OCI-LY7 (cell line): ENCODE data around the gene IL17RD. TPM values are rescaled to one million over a fixed set of nuclear protein-coding genes. Genes with fewer than 3 reads are reported as not detected.

ENCODE experiments used
- BruUV-seq: library from RNA; stranded (reverse); fragments of 400-500 nt; replicated peaks from 2 replicates; lab custom pipeline; 2021; lab: Mats Ljungman, UMichigan
- CTCF ChIA-PET: fragments of 300-600 bp; sonication (Branson Sonifier 250); formaldehyde crosslinking; loops from one replicate; lab custom pipeline; 2022; ENCODE audit warnings: antibody characterized with exemption; ENCODE audit not compliant: unreplicated experiment; lab: Charles Lee
- POLR2A ChIA-PET: fragments of 300-600 bp; sonication (Branson Sonifier 250); formaldehyde crosslinking; loops from one replicate; lab custom pipeline; 2022; ENCODE audit warnings: antibody characterized with exemption; lab: Charles Lee
- DNase-seq: peaks from one replicate; pipeline ENCODE4 v3.0.0-alpha.2; 2015; ENCODE audit warnings: low spot score
- H2AFZ ChIP-seq: fragments of 200-600 bp; sonication (generic), shearing (Covaris generic); 2 replicates; pipeline ENCODE4 v1.6.1; 2014; ENCODE audit warnings: mild to moderate bottlenecking, antibody characterized with exemption, low read length, moderate library complexity
- H3K27ac ChIP-seq: fragments of 200-600 bp; sonication (generic); 2 replicates; pipeline ENCODE4 v1.5.1; 2014; ENCODE audit warnings: mixed run types, low read depth, mild to moderate bottlenecking, moderate library complexity, low read length, inconsistent platforms; ENCODE audit not compliant: poor library complexity, severe bottlenecking
- H3K36me3 ChIP-seq: fragments of 200-600 bp; sonication (generic); 2 replicates; pipeline ENCODE4 v1.6.1; 2014; ENCODE audit warnings: mild to moderate bottlenecking, antibody characterized with exemption, low read length, moderate library complexity, mixed read lengths; ENCODE audit not compliant: insufficient read depth
- H3K4me1 ChIP-seq: fragments of 200-600 bp; sonication (generic); 2 replicates; pipeline ENCODE4 v1.5.1; 2014; ENCODE audit warnings: mild to moderate bottlenecking, low read length; ENCODE audit not compliant: insufficient read depth, poor library complexity, severe bottlenecking
- H3K4me2 ChIP-seq: fragments of 200-600 bp; sonication (generic); 2 replicates; pipeline ENCODE4 v1.6.1; 2014; ENCODE audit warnings: mild to moderate bottlenecking, low read length
- H3K4me3 ChIP-seq: fragments of 200-600 bp; sonication (generic); 2 replicates; pipeline ENCODE4 v1.5.1; 2014; ENCODE audit warnings: mild to moderate bottlenecking, low read depth, low read length; ENCODE audit not compliant: poor library complexity, severe bottlenecking
- H3K79me2 ChIP-seq: fragments of 200-600 bp; sonication (generic); 2 replicates; pipeline ENCODE4 v1.6.1; 2016; ENCODE audit warnings: low read depth, mild to moderate bottlenecking, low read length, moderate library complexity, mixed read lengths; ENCODE audit not compliant: insufficient read depth
- H3K9me2 ChIP-seq: fragments of 200-600 bp; sonication (generic); 2 replicates; pipeline ENCODE4 v1.6.1; 2016; ENCODE audit warnings: mild to moderate bottlenecking, low read length, mixed read lengths; ENCODE audit not compliant: insufficient read depth
- H3K9me3 ChIP-seq: fragments of 200-600 bp; sonication (generic); 2 replicates; pipeline ENCODE4 v1.6.1; 2014; ENCODE audit warnings: mild to moderate bottlenecking, mixed run types, low read length, mixed read lengths
- H4K20me1 ChIP-seq: fragments of 200-600 bp; sonication (generic); 2 replicates; pipeline ENCODE4 v1.6.1; 2014; ENCODE audit warnings: mild to moderate bottlenecking, antibody characterized with exemption, low read length, moderate library complexity, mixed read lengths; ENCODE audit not compliant: insufficient read depth
- EZH2phosphoT487 ChIP-seq: fragments of 200-600 bp; sonication (generic); IDR thresholded peaks from 2 replicates; pipeline ENCODE4 v1.6.1; 2018; ENCODE audit warnings: low read depth, borderline replicate concordance, mild to moderate bottlenecking, mixed run types, antibody characterized with exemption, low read length, moderate library complexity, mixed read lengths
- intact Hi-C: fragments of 100-400 bp; cut with micrococcal nuclease; formaldehyde crosslinking; loops from one replicate; pipeline ENCODE4 v1.10.0; 2022; ENCODE audit not compliant: unreplicated experiment
- total RNA-seq, 2 experiments: library from RNA; depleted of rRNA in 1 of 2; stranded (reverse); fragments of >200 nt in 1 of 2; shearing (Covaris generic) in 1 of 2; gene quantifications; 2 replicates each; pipeline ENCODE4 v1.2.3, GENCODE V29; 2014 to 2022
- TF ChIP-seq, protein P1 (sequence below): fragments of 200-600 bp; sonication (generic); conservative IDR thresholded peaks from 2 replicates; pipeline ENCODE4 v1.5.1; 2014; ENCODE audit warnings: mild to moderate bottlenecking, antibody characterized with exemption, low read length, moderate library complexity, mixed read lengths

Gene IL17RD
- total RNA-seq, 2 experiments from 2014 or later, result 0.06 to 0.36 TPM

- peak overlapping the region; percentile 98 for H3K4me3 ChIP-seq
- no TSS peak for BruUV-seq
- CTCF ChIA-PET, result interaction anchor here (1.3 kb wide), 1 partner anchor 83 kb away, joined by 3 read pairs; no protein-coding TSS in a partner anchor
Measured at GRCh38 chr3:57078635-57079473, 86.3 kb downstream of the IL17RD start.

DNA sequence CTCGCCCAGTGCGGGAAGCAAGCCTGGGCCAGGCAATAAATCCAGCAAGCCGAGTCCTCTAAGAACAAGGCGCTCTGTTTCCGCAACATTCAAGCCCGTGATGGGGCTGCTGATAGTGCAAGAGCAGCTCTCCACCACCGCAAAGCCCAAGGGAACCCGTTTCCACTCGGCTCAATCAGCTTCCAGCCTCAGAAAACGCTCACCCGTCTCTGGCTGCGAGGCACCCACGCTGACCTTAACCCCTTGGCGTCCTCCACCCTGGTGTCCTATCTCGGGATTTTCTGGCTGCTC, 86.9 kb downstream of the IL17RD start:
- H3K27ac ChIP-seq, result peak overlapping the region; percentile 48
- peak overlapping the region; percentile 95 for H3K4me2 ChIP-seq
- intact Hi-C loops, result loop anchor here (2.0 to 10.0 kb wide), 5 partner anchors 71 to 396 kb away; partner anchors contain the start of genes ARHGEF3 and TASOR
- H3K9me2 ChIP-seq, result no peaks in the 10 kb centered on the region
- H3K9me3 ChIP-seq, result no peaks in the 10 kb centered on the region
- H3K4me3 ChIP-seq, result peak overlapping the region; percentile 98
- DNase-seq, result peak; percentile 84
- peaks cover 60% of the 10 kb centered on the region for H3K4me1 ChIP-seq
- POLR2A ChIA-PET, result interaction anchor here (0.7 to 1.6 kb wide), 12 partner anchors 9 to 83 kb away, joined by 3 to 8 read pairs (median 3); no protein-coding TSS in a partner anchor
- TF ChIP-seq, protein P1, sequence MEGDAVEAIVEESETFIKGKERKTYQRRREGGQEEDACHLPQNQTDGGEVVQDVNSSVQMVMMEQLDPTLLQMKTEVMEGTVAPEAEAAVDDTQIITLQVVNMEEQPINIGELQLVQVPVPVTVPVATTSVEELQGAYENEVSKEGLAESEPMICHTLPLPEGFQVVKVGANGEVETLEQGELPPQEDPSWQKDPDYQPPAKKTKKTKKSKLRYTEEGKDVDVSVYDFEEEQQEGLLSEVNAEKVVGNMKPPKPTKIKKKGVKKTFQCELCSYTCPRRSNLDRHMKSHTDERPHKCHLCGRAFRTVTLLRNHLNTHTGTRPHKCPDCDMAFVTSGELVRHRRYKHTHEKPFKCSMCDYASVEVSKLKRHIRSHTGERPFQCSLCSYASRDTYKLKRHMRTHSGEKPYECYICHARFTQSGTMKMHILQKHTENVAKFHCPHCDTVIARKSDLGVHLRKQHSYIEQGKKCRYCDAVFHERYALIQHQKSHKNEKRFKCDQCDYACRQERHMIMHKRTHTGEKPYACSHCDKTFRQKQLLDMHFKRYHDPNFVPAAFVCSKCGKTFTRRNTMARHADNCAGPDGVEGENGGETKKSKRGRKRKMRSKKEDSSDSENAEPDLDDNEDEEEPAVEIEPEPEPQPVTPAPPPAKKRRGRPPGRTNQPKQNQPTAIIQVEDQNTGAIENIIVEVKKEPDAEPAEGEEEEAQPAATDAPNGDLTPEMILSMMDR, result no peak
- no peak for TF ChIP-seq EZH2phosphoT487
- CTCF ChIA-PET, result interaction anchor here (0.6 to 1.3 kb wide), 8 partner anchors 9 to 93 kb away, joined by 3 to 5 read pairs (median 3); no protein-coding TSS in a partner anchor
- H2AFZ ChIP-seq, result peak overlapping the region; percentile 88
- H3K79me2 ChIP-seq, result peaks cover 12% of the 10 kb centered on the region; the same call in 1 of the 2 replicates
- H3K36me3 ChIP-seq, result peaks cover 19% of the 10 kb centered on the region
- no peaks in the 10 kb centered on the region for H4K20me1 ChIP-seq
- no TSS peak for BruUV-seq

More at GRCh38 chr3:57078635-57079473, 86.3 kb downstream of the IL17RD start:
- peak overlapping the region; percentile 95 for H3K4me2 ChIP-seq
- DNase-seq, result peak; percentile 64
- H4K20me1 ChIP-seq, result no peaks in the 10 kb centered on the region
- H2AFZ ChIP-seq, result peak overlapping the region; percentile 88
- peak overlapping the region; percentile 48 for H3K27ac ChIP-seq
- peaks cover 12% of the 10 kb centered on the region; the same call in 1 of the 2 replicates for H3K79me2 ChIP-seq
- peaks cover 56% of the 10 kb centered on the region for H3K4me1 ChIP-seq
- intact Hi-C loops, result loop anchor here (1.0 to 10.0 kb wide), 6 partner anchors 63 to 397 kb away; partner anchors contain the start of genes ARHGEF3 and TASOR
- no peak for TF ChIP-seq EZH2phosphoT487
- TF ChIP-seq, protein P1, result peak; percentile 53; the same call in 1 of the 2 replicates
- peaks cover 19% of the 10 kb centered on the region for H3K36me3 ChIP-seq
- POLR2A ChIA-PET, result interaction anchor here (0.5 to 1.5 kb wide), 9 partner anchors 10 to 83 kb away, joined by 3 to 8 read pairs (median 3); no protein-coding TSS in a partner anchor
- no peaks in the 10 kb centered on the region for H3K9me2 ChIP-seq
- H3K9me3 ChIP-seq, result no peaks in the 10 kb centered on the region
